Heart left ventricle (tissue), 13 donors: ENCODE results near the gene DIRAS2.

Experiments used
- CTCF ChIP-seq, 12 donors: fragments of 200-600 bp; sonication (generic) in 4 of 12; IDR thresholded peaks; one replicate each; pipeline versions ENCODE4 v1.5.0 to v1.8.0; 2018 to 2022; ENCODE audit warnings: antibody characterized with exemption in 12 of 12, mild to moderate bottlenecking in 5 of 12
- POLR2A ChIP-seq, 2 donors: fragments of 450-650 bp; IDR thresholded peaks; one replicate each; pipeline ENCODE4 v1.6.1; 2017; ENCODE audit warnings: antibody characterized with exemption in 2 of 2, mild to moderate bottlenecking in 2 of 2, moderate library complexity in 2 of 2
- donor health status: ischemic (EF 13 %, LVEDD 7.1; RV severe dilation, severe dysfunction).
- donor health status: DM: no; HTN: yes; CAD: no.
- donor health status: DM: no; HTN: no; CAD: no.
- donor health status: ischemic (EF 25% LVEDD 6.9; RV normal size, moderate dysfunction).
- donor health status: ischemic (EF 25% LVEDD 5.7; RV mildly dilated, moderate dysfunction).
- donor health status: ischemic (EF 35%, LVEDD 5.7; RV mildly dilated, moderate dysfunction).
- donor health status: nonischemic (EF 11% LVEDD 7.7; RV severe dilation, severe dysfunction).
- donor health status: DM: yes; HTN: yes; CAD: no.
- donor health status: PGD.
- donor health status: ischemic (EF 29% LVEDD 5.4; RV normal size, mild dysfunction).
- donor health status: nonischemic (EF 23%, LVEDD 6.1; RV moderate dilation, normal function).

GRCh38 chr9:90578126-90578815 is 64.4 kb downstream of the DIRAS2 start:
- no peak for TF ChIP-seq CTCF (IDR thresholded peaks at IDR 0.05)
- TF ChIP-seq POLR2A (IDR thresholded peaks at IDR 0.05) = no peak
